GM23338 (cell line): ENCODE measurements around the gene TMPRSS5. TPM values are rescaled to one million over a fixed set of nuclear protein-coding genes. Genes with fewer than 3 reads are reported as not detected.

Experiments
- ATAC-seq: fragments of 200-7000 bp; cut with Tn5 transposase; 3 replicates; pipeline ENCODE4 v1.9.1; 2020
- DNase-seq: peaks from one replicate; pipeline ENCODE4 v3.0.0-alpha.2; 2015; ENCODE audit warnings: low spot score
- H2AFZ ChIP-seq: fragments of 200-600 bp; sonication (generic); 2 replicates; pipeline ENCODE4 v1.8.0; 2016; ENCODE audit warnings: antibody characterized with exemption, mild to moderate bottlenecking, moderate library complexity
- H3F3A ChIP-seq: fragments of 200-600 bp; sonication (generic); replicated peaks from 2 replicates; pipeline ENCODE4 v1.8.0; 2017; ENCODE audit warnings: antibody characterized with exemption, mixed run types, low read depth
- H3K27ac ChIP-seq: fragments of 200-600 bp; sonication (generic); 2 replicates; pipeline ENCODE4 v1.6.1; 2016; ENCODE audit warnings: low read depth
- H3K27me3 ChIP-seq: fragments of 200-600 bp; sonication (generic); 2 replicates; pipeline ENCODE4 v1.8.0; 2016; ENCODE audit warnings: mild to moderate bottlenecking, mixed run types, moderate library complexity; ENCODE audit not compliant: insufficient read depth
- H3K36me3 ChIP-seq: fragments of 200-600 bp; sonication (generic); 2 replicates; pipeline ENCODE4 v1.8.0; 2016; ENCODE audit warnings: mild to moderate bottlenecking; ENCODE audit not compliant: insufficient read depth
- H3K4me1 ChIP-seq: fragments of 200-600 bp; sonication (generic); 2 replicates; pipeline ENCODE4 v1.8.0; 2016; ENCODE audit warnings: mild to moderate bottlenecking, moderate library complexity; ENCODE audit not compliant: insufficient read depth
- H3K4me2 ChIP-seq: fragments of 200-600 bp; sonication (generic); 2 replicates; pipeline ENCODE4 v1.7.1; 2017; ENCODE audit warnings: mixed run types
- H3K4me3 ChIP-seq: fragments of 200-600 bp; sonication (generic); 2 replicates; pipeline ENCODE4 v1.6.1; 2016; ENCODE audit warnings: mixed run types
- H3K79me2 ChIP-seq: fragments of 200-600 bp; sonication (generic); replicated peaks from 2 replicates; pipeline ENCODE4 v1.8.0; 2017; ENCODE audit warnings: mild to moderate bottlenecking; ENCODE audit not compliant: insufficient read depth
- H3K9me2 ChIP-seq: fragments of 200-600 bp; sonication (generic); 2 replicates; pipeline ENCODE4 v1.8.0; 2017; ENCODE audit not compliant: insufficient read depth
- H4K20me1 ChIP-seq: fragments of 200-600 bp; sonication (generic); replicated peaks from 2 replicates; pipeline ENCODE4 v1.8.0; 2017; ENCODE audit warnings: mild to moderate bottlenecking; ENCODE audit not compliant: insufficient read depth
- H3K27ac Mint-ChIP-seq: 2 replicates; pipeline ENCODE4 v1.8.0; 2020; ENCODE audit warnings: inconsistent platforms, mild to moderate bottlenecking, moderate library complexity, mixed read lengths
- H3K27me3 Mint-ChIP-seq: 3 replicates; pipeline ENCODE4 v1.8.0; 2022; ENCODE audit warnings: low read depth, mild to moderate bottlenecking, moderate library complexity, mixed read lengths, inconsistent platforms; ENCODE audit not compliant: insufficient read depth, poor library complexity
- H3K36me3 Mint-ChIP-seq: 3 replicates; pipeline ENCODE4 v1.8.0; 2021; ENCODE audit warnings: low read depth, mild to moderate bottlenecking, inconsistent platforms, moderate library complexity, mixed read lengths
- H3K4me1 Mint-ChIP-seq: 3 replicates; pipeline ENCODE4 v1.8.0; 2020; ENCODE audit warnings: mild to moderate bottlenecking, inconsistent platforms, mixed read lengths
- H3K4me3 Mint-ChIP-seq: 3 replicates; pipeline ENCODE4 v1.8.0; 2021; ENCODE audit warnings: moderate library complexity, mild to moderate bottlenecking, inconsistent platforms, mixed read lengths
- H3K9me3 Mint-ChIP-seq: 3 replicates; pipeline ENCODE4 v1.8.0; 2020; ENCODE audit warnings: moderate library complexity, mild to moderate bottlenecking, inconsistent platforms, mixed read lengths
- EZH2phosphoT487 ChIP-seq: fragments of 200-600 bp; sonication (generic); IDR thresholded peaks from one replicate; pipeline ENCODE4 v1.8.1; 2018; ENCODE audit warnings: antibody characterized with exemption; ENCODE audit not compliant: unreplicated experiment
- NANOG ChIP-seq: IDR thresholded peaks from 2 replicates; pipeline ENCODE4 v1.6.1; 2016; ENCODE audit warnings: antibody characterized with exemption, borderline replicate concordance
- POLR2AphosphoS5 ChIP-seq: IDR thresholded peaks from 2 replicates; pipeline ENCODE4 v1.6.1; 2016; ENCODE audit warnings: antibody characterized with exemption, low read depth
- REST ChIP-seq: IDR thresholded peaks from one replicate; pipeline ENCODE4 v1.6.1; 2018; ENCODE audit warnings: antibody characterized with exemption; ENCODE audit not compliant: unreplicated experiment
- ZNF114 ChIP-seq: fragments of 250-450 bp; sonication (Bioruptor Pico); IDR thresholded peaks from 2 replicates; pipeline ENCODE4 v1.5.0; 2020; ENCODE audit warnings: mild to moderate bottlenecking, moderate library complexity
- ZNF462 ChIP-seq: fragments of 250-450 bp; sonication (Bioruptor Pico); IDR thresholded peaks from 2 replicates; pipeline ENCODE4 v1.5.0; 2020; ENCODE audit warnings: mild to moderate bottlenecking, moderate library complexity
- polyA plus RNA-seq: library from polyadenylated mRNA; unstranded; fragments of >200 nt; fragmentation: Nextera tagmentation; extraction: Ambion mirVana; gene quantifications from 2 replicates; pipeline ENCODE4 v1.2.1, GENCODE V29; 2016
- total RNA-seq: library from RNA; depleted of rRNA; stranded (reverse); fragments of >200 nt; shearing (Covaris generic); gene quantifications from 2 replicates; pipeline ENCODE4 v1.2.3, GENCODE V29; 2014

Gene TMPRSS5
- total and polyA plus RNA-seq, 2 experiments from 2014 or later = not detected

- no peaks in the 10 kb centered on the region for H4K20me1 ChIP-seq
- H3K79me2 ChIP-seq = no peaks in the 10 kb centered on the region
- ATAC-seq (no peak), DNase-seq (no peak)
- H3K27ac Mint-ChIP-seq = no peak overlapping the region
- H3K36me3 Mint-ChIP-seq = peaks cover 7% of the 10 kb centered on the region; the same call in 2 of the 3 replicates
- H3K4me3 ChIP-seq = no peak overlapping the region
- no peak for TF ChIP-seq REST
- no peak for TF ChIP-seq ZNF114 (CRISPR knock-in tag)
- TF ChIP-seq NANOG = no peak
- no peak for TF ChIP-seq EZH2phosphoT487
- TF ChIP-seq ZNF462 = no peak
- TF ChIP-seq POLR2AphosphoS5 = no peak
- peaks cover 25% of the 10 kb centered on the region for H3K9me3 Mint-ChIP-seq
- 0 out of 3 replicates have a peak, but pooled peaks cover 3% of the 10 kb centered on the region for H3K4me1 Mint-ChIP-seq
- H3K36me3 ChIP-seq = no peaks in the 10 kb centered on the region
- no peak overlapping the region for H3K27ac ChIP-seq
- H3K4me2 ChIP-seq = no peak overlapping the region
- H3K4me1 ChIP-seq = no peaks in the 10 kb centered on the region
- no peak overlapping the region for H2AFZ ChIP-seq
- H3K4me3 Mint-ChIP-seq = no peak overlapping the region
- no peaks in the 10 kb centered on the region for H3K9me2 ChIP-seq
- H3F3A ChIP-seq = no peaks in the 10 kb centered on the region
- peaks cover 3% of the 10 kb centered on the region for H3K27me3 Mint-ChIP-seq
- H3K27me3 ChIP-seq = no peaks in the 10 kb centered on the region
Observed at GRCh38 chr11:113645593-113646349, 60.3 kb downstream of the TMPRSS5 start.
